ENCODE measurements around the gene FEN1. TPM values are rescaled to one million over a fixed set of nuclear protein-coding genes. Genes with fewer than 3 reads are reported as not detected.
A peak's percentile ranks its signal among the peaks of the same experiment; 100 is the strongest.

FEN1 gene
- total RNA-seq, 1 donor from 2014 or later: 15.2 TPM

GRCh38 chr11:61817471-61818202 lies 24.9 kb downstream of the FEN1 start:
- H3K4me3 Mint-ChIP-seq (ENCODE audit: unreplicated experiment): peak overlapping the region; percentile 81
- TF ChIP-seq CTCF (IDR thresholded peaks at IDR 0.05; ENCODE audit: partially characterized antibody, unreplicated experiment): no peak
- peaks cover 4% of the 10 kb centered on the region for H3K36me3 Mint-ChIP-seq (ENCODE audit: unreplicated experiment)
- peaks cover 11% of the 10 kb centered on the region for H3K27me3 Mint-ChIP-seq (ENCODE audit: unreplicated experiment)
- H3K27ac Mint-ChIP-seq (ENCODE audit: unreplicated experiment): peak overlapping the region; percentile 60
- no peak for DNase-seq
- peaks cover 14% of the 10 kb centered on the region for H3K9me3 Mint-ChIP-seq (ENCODE audit: unreplicated experiment)
- peaks cover 16% of the 10 kb centered on the region for H3K4me1 Mint-ChIP-seq (ENCODE audit: low read depth, unreplicated experiment)

GRCh38 chr11:61820174-61820573 lies 27.5 kb downstream of the FEN1 start:
- Mint-ChIP-seq H3K9me3 (ENCODE audit: unreplicated experiment) (peaks cover 12% of the 10 kb centered on the region), H3K27ac (ENCODE audit: unreplicated experiment) (no peak overlapping the region), H3K27me3 (ENCODE audit: unreplicated experiment) (peaks cover 7% of the 10 kb centered on the region), H3K4me3 (ENCODE audit: unreplicated experiment) (no peak overlapping the region), H3K36me3 (ENCODE audit: unreplicated experiment) (no peaks in the 10 kb centered on the region), H3K4me1 (ENCODE audit: low read depth, unreplicated experiment) (peaks cover 7% of the 10 kb centered on the region)
- no peak for DNase-seq
- TF ChIP-seq CTCF (IDR thresholded peaks at IDR 0.05; ENCODE audit: partially characterized antibody, unreplicated experiment): no peak

GRCh38 chr11:61826930-61827570 lies 34.3 kb downstream of the FEN1 start:
- Mint-ChIP-seq H3K27ac (ENCODE audit: unreplicated experiment) (peak overlapping the region; percentile 99), H3K27me3 (ENCODE audit: unreplicated experiment) (peaks cover 23% of the 10 kb centered on the region), H3K4me1 (ENCODE audit: low read depth, unreplicated experiment) (peaks cover 33% of the 10 kb centered on the region), H3K4me3 (ENCODE audit: unreplicated experiment) (peak overlapping the region; percentile 95), H3K36me3 (ENCODE audit: unreplicated experiment) (no peaks in the 10 kb centered on the region), H3K9me3 (ENCODE audit: unreplicated experiment) (peaks cover 18% of the 10 kb centered on the region)
- DNase-seq: peak; percentile 49
- peak; percentile 23 for TF ChIP-seq CTCF (IDR thresholded peaks at IDR 0.05; ENCODE audit: partially characterized antibody, unreplicated experiment)

- Mint-ChIP-seq H3K27ac (ENCODE audit: unreplicated experiment) (peak within 1 kb of the TSS; percentile 99), H3K4me1 (ENCODE audit: low read depth, unreplicated experiment) (peaks cover 36% of the 10 kb centered on the region), H3K27me3 (ENCODE audit: unreplicated experiment) (peaks cover 23% of the 10 kb centered on the region), H3K4me3 (ENCODE audit: unreplicated experiment) (peak within 1 kb of the TSS; percentile 95), H3K9me3 (ENCODE audit: unreplicated experiment) (peaks cover 20% of the 10 kb centered on the region), H3K36me3 (ENCODE audit: unreplicated experiment) (no peaks in the 10 kb centered on the region)
- TF ChIP-seq CTCF (IDR thresholded peaks at IDR 0.05; ENCODE audit: partially characterized antibody, unreplicated experiment): no peak
- peak; percentile 97 for DNase-seq
Measured at GRCh38 chr11:61827571-61828378, 35.1 kb downstream of the FEN1 start, which contains the start of gene FADS2. TSS of gene FADS2 (plus strand) at chr11:61828300. CDS start at chr11:61828391, 91 bp downstream.

Data from glutamatergic neuron (in vitro differentiated cells).